HCT116 (cell line): ENCODE results near the gene PALM2AKAP2. TPM values are rescaled to one million over a fixed set of nuclear protein-coding genes. Genes with fewer than 3 reads are reported as not detected.

Source experiments
- ATAC-seq: fragments of 200-7000 bp; cut with Tn5 transposase; 2 replicates; pipeline ENCODE4 v1.9.1; 2020; ENCODE audit warnings: mild to moderate bottlenecking, moderate library complexity
- BruUV-seq: library from RNA; stranded (reverse); fragments of 400-500 nt; replicated peaks from 2 replicates; lab custom pipeline; 2021; lab: Mats Ljungman, UMichigan
- CTCF ChIA-PET: fragments of 300-600 bp; sonication (Branson Sonifier 250); formaldehyde crosslinking; loops from one replicate; lab custom pipeline; 2021; ENCODE audit warnings: antibody characterized with exemption; lab: Charles Lee
- POLR2A ChIA-PET: fragments of 300-600, 350-600 bp; sonication (Branson Sonifier 250); formaldehyde crosslinking; loops from one replicate; lab custom pipeline; 2021; ENCODE audit warnings: antibody characterized with exemption; lab: Charles Lee
- RAD21 ChIA-PET, 2 experiments: fragments of 300-600 bp; sonication (Branson Sonifier 250); formaldehyde crosslinking; loops; one replicate each; lab custom pipeline; 2023; ENCODE audit warnings: low total read pairs in 2 of 2; ENCODE audit not compliant: uncharacterized antibody in 2 of 2, unreplicated experiment in 2 of 2, low non-redundant PET in 1 of 2; lab: Charles Lee
- DNase-seq: peaks from one replicate; pipeline ENCODE4 v3.0.0-alpha.2; 2010; ENCODE audit warnings: low read depth, low spot score
- H2AFZ ChIP-seq: fragments of 200-600 bp; shearing (Covaris generic), sonication (generic); 2 replicates; pipeline ENCODE4 v1.6.1; 2017; ENCODE audit warnings: low read depth, mixed run types, mixed read lengths, antibody characterized with exemption, low read length; ENCODE audit not compliant: poor library complexity, severe bottlenecking
- H3K27ac ChIP-seq: 2 replicates; pipeline ENCODE4 v1.5.1; 2012; ENCODE audit warnings: low read depth, low read length
- H3K27me3 ChIP-seq: fragments of 200-600 bp; sonication (generic); 2 replicates; pipeline ENCODE4 v1.6.1; 2016; ENCODE audit warnings: mixed run types, low read length, mixed read lengths; ENCODE audit not compliant: insufficient read depth
- H3K36me3 ChIP-seq, 2 experiments: fragments of 200-500 bp in 1 of 2; fragments of 200-600 bp in 1 of 2; sonication (Bioruptor generic) in 1 of 2; sonication (generic) in 1 of 2; 2 replicates each; pipeline versions ENCODE4 v1.5.1 to v1.6.1; 2014 to 2016; ENCODE audit warnings: low read length in 2 of 2, inconsistent platforms in 1 of 2, mixed read lengths in 1 of 2, mixed run types in 1 of 2; ENCODE audit not compliant: insufficient read depth in 2 of 2, control insufficient read depth in 1 of 2
- H3K4me1 ChIP-seq, 2 experiments: fragments of 200-600 bp in 1 of 2; sonication (generic) in 1 of 2; 2 replicates each; pipeline versions ENCODE4 v1.5.1 to v1.6.1; 2012 to 2017; ENCODE audit warnings: low read length in 2 of 2, inconsistent platforms in 1 of 2, mild to moderate bottlenecking in 1 of 2, mixed read lengths in 1 of 2, mixed run types in 1 of 2, moderate library complexity in 1 of 2; ENCODE audit not compliant: insufficient read depth in 2 of 2, control insufficient read depth in 1 of 2
- H3K4me2 ChIP-seq: fragments of 200-600 bp; sonication (generic); 2 replicates; pipeline ENCODE4 v1.6.1; 2017; ENCODE audit warnings: mixed run types, low read length, mixed read lengths
- H3K4me3 ChIP-seq, 2 experiments: fragments of 200-600 bp in 1 of 2; sonication (generic) in 1 of 2; replicated peaks in 1 of 2; 2 replicates each; pipeline ENCODE4 v1.5.1; 2011 to 2016; ENCODE audit warnings: low read length in 2 of 2, control low read depth in 1 of 2, low read depth in 1 of 2, mild to moderate bottlenecking in 1 of 2, mixed read lengths in 1 of 2, mixed run types in 1 of 2
- H3K79me2 ChIP-seq: fragments of 200-600 bp; sonication (generic); 2 replicates; pipeline ENCODE4 v1.6.1; 2017; ENCODE audit warnings: mild to moderate bottlenecking, mixed run types, low read length, moderate library complexity, mixed read lengths; ENCODE audit not compliant: insufficient read depth
- H3K9ac ChIP-seq: fragments of 200-600 bp; sonication (generic); 2 replicates; pipeline ENCODE4 v1.6.1; 2016; ENCODE audit warnings: low read length, mixed read lengths
- H3K9me2 ChIP-seq: fragments of 200-600 bp; sonication (generic), shearing (Covaris generic); 2 replicates; pipeline ENCODE4 v1.6.1; 2017; ENCODE audit warnings: mixed run types, mild to moderate bottlenecking, moderate library complexity; ENCODE audit not compliant: insufficient read depth
- H3K9me3 ChIP-seq, 2 experiments: fragments of 200-500 bp in 1 of 2; fragments of 200-600 bp in 1 of 2; sonication (Bioruptor generic) in 1 of 2; sonication (generic) in 1 of 2; 2 replicates each; pipeline ENCODE4 v1.6.1; 2014 to 2017; ENCODE audit warnings: low read length in 2 of 2, mixed read lengths in 2 of 2, inconsistent platforms in 1 of 2, low read depth in 1 of 2, mild to moderate bottlenecking in 1 of 2, mixed run types in 1 of 2, moderate library complexity in 1 of 2; ENCODE audit not compliant: control insufficient read depth in 1 of 2, insufficient read depth in 1 of 2
- H4K20me1 ChIP-seq: fragments of 200-600 bp; sonication (generic), shearing (Covaris generic); 2 replicates; pipeline ENCODE4 v1.6.1; 2017; ENCODE audit warnings: mixed run types, mild to moderate bottlenecking, moderate library complexity; ENCODE audit not compliant: insufficient read depth
- CBX3 ChIP-seq: IDR thresholded peaks from 2 replicates; pipeline ENCODE4 v1.6.1; 2012; ENCODE audit warnings: low read depth
- EZH2 ChIP-seq: fragments of 200-600 bp; sonication (generic); IDR thresholded peaks from 2 replicates; pipeline ENCODE4 v1.6.1; 2017; ENCODE audit warnings: antibody characterized with exemption, mixed run types
- SP1 ChIP-seq: IDR thresholded peaks from 2 replicates; pipeline ENCODE4 v1.6.1; 2012; ENCODE audit warnings: low read depth
- SRF ChIP-seq: IDR thresholded peaks from 2 replicates; pipeline ENCODE4 v1.6.1; 2012; ENCODE audit warnings: low read depth
- YY1 ChIP-seq: IDR thresholded peaks from 2 replicates; pipeline ENCODE4 v1.6.1; 2011; ENCODE audit warnings: low read length, low read depth, moderate library complexity, mild to moderate bottlenecking; ENCODE audit not compliant: insufficient replicate concordance; ENCODE audit errors: extremely low read depth
- ZFX ChIP-seq: fragments of 450-650 bp; IDR thresholded peaks from 2 replicates; pipeline ENCODE4 v1.6.1; 2017
- intact Hi-C: fragments of 100-400 bp; cut with micrococcal nuclease; formaldehyde crosslinking; loops from 2 replicates; pipeline ENCODE4 v1.10.0; 2022
- total RNA-seq: library from RNA; stranded (reverse); gene quantifications from one replicate; pipeline ENCODE4 v1.2.1, GENCODE V29; 2021; ENCODE audit not compliant: unreplicated experiment
- TF ChIP-seq, protein P1 (sequence below): IDR thresholded peaks from 2 replicates; pipeline ENCODE4 v1.6.1; 2012
- TF ChIP-seq, protein P2 (sequence below): IDR thresholded peaks from 2 replicates; pipeline ENCODE4 v1.6.1; 2011; ENCODE audit warnings: mild to moderate bottlenecking, low read length, moderate library complexity; ENCODE audit not compliant: insufficient replicate concordance; ENCODE audit errors: extremely low read depth
- TF ChIP-seq, protein P3 (sequence below): IDR thresholded peaks from 2 replicates; pipeline ENCODE4 v1.6.1; 2012; ENCODE audit warnings: low read depth
- TF ChIP-seq, protein P4 (sequence below), 3 experiments: fragments of 200-600 bp in 1 of 3; sonication (generic) in 1 of 3; IDR thresholded peaks in 2 of 3; conservative IDR thresholded peaks in 1 of 3; 2 replicates each; pipeline ENCODE4 v1.5.1; 2012 to 2017; ENCODE audit warnings: low read depth in 2 of 3, low read length in 2 of 3, antibody characterized with exemption in 1 of 3, borderline replicate concordance in 1 of 3, control low read depth in 1 of 3, mild to moderate bottlenecking in 1 of 3, mixed read lengths in 1 of 3, mixed run types in 1 of 3, moderate library complexity in 1 of 3; ENCODE audit not compliant: insufficient read depth in 1 of 3

PALM2AKAP2 gene
- total RNA-seq, 1 experiment from 2014 or later: 0.34 TPM

DNA sequence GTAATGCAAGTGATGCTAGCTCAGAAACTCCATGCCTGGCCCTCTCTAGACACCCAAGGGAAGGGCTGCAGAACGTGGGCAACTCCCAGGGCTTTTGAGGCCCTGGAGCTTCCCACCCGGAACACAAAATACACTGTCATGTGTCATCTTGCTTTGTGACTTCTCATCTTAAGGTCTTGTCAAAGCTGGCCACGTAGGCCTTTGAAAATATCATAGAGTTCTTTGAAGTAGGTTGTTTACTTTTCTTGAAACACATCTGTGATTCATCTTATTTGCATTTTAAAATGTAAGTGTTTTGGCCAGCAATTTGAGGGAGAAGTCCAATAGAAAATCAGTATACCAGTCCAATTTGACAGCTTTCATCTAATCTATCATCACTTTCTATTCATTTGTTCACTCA lies 40.2 kb upstream of the PALM2AKAP2 start:
- H3K4me1 ChIP-seq: no peaks in the 10 kb centered on the region
- H3K79me2 ChIP-seq: no peaks in the 10 kb centered on the region
- RAD21 ChIA-PET: no interaction called here
- H3K9ac ChIP-seq: no peak overlapping the region
- H3K27ac ChIP-seq: no peak overlapping the region
- DNase-seq (no peak), ATAC-seq (no peak)
- TF ChIP-seq, protein P1, sequence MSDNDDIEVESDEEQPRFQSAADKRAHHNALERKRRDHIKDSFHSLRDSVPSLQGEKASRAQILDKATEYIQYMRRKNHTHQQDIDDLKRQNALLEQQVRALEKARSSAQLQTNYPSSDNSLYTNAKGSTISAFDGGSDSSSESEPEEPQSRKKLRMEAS: no peak
- TF ChIP-seq, protein P2, sequence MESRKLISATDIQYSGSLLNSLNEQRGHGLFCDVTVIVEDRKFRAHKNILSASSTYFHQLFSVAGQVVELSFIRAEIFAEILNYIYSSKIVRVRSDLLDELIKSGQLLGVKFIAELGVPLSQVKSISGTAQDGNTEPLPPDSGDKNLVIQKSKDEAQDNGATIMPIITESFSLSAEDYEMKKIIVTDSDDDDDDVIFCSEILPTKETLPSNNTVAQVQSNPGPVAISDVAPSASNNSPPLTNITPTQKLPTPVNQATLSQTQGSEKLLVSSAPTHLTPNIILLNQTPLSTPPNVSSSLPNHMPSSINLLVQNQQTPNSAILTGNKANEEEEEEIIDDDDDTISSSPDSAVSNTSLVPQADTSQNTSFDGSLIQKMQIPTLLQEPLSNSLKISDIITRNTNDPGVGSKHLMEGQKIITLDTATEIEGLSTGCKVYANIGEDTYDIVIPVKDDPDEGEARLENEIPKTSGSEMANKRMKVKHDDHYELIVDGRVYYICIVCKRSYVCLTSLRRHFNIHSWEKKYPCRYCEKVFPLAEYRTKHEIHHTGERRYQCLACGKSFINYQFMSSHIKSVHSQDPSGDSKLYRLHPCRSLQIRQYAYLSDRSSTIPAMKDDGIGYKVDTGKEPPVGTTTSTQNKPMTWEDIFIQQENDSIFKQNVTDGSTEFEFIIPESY: no peak
- TF ChIP-seq ZFX (no peak), EZH2 (no peak), YY1 (no peak), CBX3 (no peak), SP1 (no peak), SRF (no peak)
- TF ChIP-seq, protein P3, sequence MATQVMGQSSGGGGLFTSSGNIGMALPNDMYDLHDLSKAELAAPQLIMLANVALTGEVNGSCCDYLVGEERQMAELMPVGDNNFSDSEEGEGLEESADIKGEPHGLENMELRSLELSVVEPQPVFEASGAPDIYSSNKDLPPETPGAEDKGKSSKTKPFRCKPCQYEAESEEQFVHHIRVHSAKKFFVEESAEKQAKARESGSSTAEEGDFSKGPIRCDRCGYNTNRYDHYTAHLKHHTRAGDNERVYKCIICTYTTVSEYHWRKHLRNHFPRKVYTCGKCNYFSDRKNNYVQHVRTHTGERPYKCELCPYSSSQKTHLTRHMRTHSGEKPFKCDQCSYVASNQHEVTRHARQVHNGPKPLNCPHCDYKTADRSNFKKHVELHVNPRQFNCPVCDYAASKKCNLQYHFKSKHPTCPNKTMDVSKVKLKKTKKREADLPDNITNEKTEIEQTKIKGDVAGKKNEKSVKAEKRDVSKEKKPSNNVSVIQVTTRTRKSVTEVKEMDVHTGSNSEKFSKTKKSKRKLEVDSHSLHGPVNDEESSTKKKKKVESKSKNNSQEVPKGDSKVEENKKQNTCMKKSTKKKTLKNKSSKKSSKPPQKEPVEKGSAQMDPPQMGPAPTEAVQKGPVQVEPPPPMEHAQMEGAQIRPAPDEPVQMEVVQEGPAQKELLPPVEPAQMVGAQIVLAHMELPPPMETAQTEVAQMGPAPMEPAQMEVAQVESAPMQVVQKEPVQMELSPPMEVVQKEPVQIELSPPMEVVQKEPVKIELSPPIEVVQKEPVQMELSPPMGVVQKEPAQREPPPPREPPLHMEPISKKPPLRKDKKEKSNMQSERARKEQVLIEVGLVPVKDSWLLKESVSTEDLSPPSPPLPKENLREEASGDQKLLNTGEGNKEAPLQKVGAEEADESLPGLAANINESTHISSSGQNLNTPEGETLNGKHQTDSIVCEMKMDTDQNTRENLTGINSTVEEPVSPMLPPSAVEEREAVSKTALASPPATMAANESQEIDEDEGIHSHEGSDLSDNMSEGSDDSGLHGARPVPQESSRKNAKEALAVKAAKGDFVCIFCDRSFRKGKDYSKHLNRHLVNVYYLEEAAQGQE: no peak
- TF ChIP-seq, protein P4, sequence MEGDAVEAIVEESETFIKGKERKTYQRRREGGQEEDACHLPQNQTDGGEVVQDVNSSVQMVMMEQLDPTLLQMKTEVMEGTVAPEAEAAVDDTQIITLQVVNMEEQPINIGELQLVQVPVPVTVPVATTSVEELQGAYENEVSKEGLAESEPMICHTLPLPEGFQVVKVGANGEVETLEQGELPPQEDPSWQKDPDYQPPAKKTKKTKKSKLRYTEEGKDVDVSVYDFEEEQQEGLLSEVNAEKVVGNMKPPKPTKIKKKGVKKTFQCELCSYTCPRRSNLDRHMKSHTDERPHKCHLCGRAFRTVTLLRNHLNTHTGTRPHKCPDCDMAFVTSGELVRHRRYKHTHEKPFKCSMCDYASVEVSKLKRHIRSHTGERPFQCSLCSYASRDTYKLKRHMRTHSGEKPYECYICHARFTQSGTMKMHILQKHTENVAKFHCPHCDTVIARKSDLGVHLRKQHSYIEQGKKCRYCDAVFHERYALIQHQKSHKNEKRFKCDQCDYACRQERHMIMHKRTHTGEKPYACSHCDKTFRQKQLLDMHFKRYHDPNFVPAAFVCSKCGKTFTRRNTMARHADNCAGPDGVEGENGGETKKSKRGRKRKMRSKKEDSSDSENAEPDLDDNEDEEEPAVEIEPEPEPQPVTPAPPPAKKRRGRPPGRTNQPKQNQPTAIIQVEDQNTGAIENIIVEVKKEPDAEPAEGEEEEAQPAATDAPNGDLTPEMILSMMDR (IDR thresholded peaks at IDR 0.05 in 2 of 3, conservative IDR thresholded peaks at IDR 0.05 in 1 of 3; ENCODE audit: borderline replicate concordance in 1 of 3, insufficient read depth in 1 of 3, low read depth in 2 of 3, low read length in 2 of 3): no peak
- no peak overlapping the region for H3K4me3 ChIP-seq
- H3K4me2 ChIP-seq: no peak overlapping the region
- H4K20me1 ChIP-seq: no peaks in the 10 kb centered on the region
- H3K9me3 ChIP-seq: no peaks in the 10 kb centered on the region
- intact Hi-C loops: no loop called here
- BruUV-seq: no TSS peak
- H3K36me3 ChIP-seq: no peaks in the 10 kb centered on the region
- peaks cover 70% of the 10 kb centered on the region for H3K27me3 ChIP-seq
- POLR2A ChIA-PET: no interaction called here
- no peak overlapping the region for H2AFZ ChIP-seq
- CTCF ChIA-PET: no interaction called here
- H3K9me2 ChIP-seq: no peaks in the 10 kb centered on the region
